GM18507 (cell line): Measurements from ENCODE around the gene RBFOX1.

Source experiments
- DNase-seq: peaks from one replicate; pipeline ENCODE4 v3.0.0; 2011; ENCODE audit warnings: low read depth; ENCODE audit not compliant: insufficient read length; ENCODE audit errors: extremely low spot score
- FAIRE-seq: peaks from 2 replicates; lab custom pipeline; 2011; peaks lifted over from hg19 to GRCh38; lab: Jason Lieb, UNC

Gene RBFOX1

GRCh38 chr16:7332611-7333010, at the start of gene RBFOX1:
Gene RBFOX1 (plus strand): TSS chr16:7332845.
- no peak for FAIRE-seq

GRCh38 chr16:7284780-7285179, 47.9 kb upstream of the RBFOX1 start:
- DNase-seq (no peak), FAIRE-seq (no peak)

More at GRCh38 chr16:7332611-7333010, at the start of gene RBFOX1:
- no peak for DNase-seq

- FAIRE-seq (no peak), DNase-seq (no peak)
Measured at GRCh38 chr16:7285520-7285919, 47.1 kb upstream of the RBFOX1 start.

DNA sequence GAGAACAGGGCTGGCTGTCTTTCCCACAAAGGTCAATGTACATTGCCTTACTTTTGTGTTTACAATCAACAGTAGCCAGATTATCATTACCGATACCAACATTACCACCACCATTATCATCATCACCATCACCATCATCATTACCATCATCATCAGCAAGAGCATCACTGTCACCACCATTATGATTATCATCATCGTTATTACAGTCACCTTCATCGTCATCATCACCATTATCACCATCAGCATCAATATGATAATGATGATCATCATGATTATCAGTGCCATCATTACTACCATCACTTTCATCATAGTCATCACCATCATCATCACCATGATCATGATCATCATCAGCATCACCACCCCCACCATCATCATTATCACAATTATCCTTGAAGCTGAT, 43.3 kb upstream of the RBFOX1 start:
- no peak for DNase-seq
- FAIRE-seq: no peak

DNA sequence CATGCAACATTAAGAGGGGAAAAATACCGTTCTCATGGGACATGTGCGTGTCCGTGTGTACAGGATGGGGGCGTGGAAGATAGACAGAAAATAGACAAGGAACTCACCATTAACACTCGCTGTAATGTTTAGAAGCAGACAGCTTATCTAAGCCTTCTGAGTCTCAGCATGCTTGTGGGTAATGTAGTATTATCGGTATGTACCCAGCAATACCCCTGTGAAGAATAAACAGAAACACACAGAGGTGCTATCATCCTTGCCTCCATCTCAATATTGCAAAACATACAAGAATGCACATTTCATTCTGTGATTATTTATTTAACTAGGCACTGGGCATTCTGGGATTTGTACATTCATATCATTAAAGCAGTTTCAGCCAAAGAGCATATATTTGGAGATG, 42.0 kb upstream of the RBFOX1 start:
- FAIRE-seq (no peak), DNase-seq (no peak)

DNA sequence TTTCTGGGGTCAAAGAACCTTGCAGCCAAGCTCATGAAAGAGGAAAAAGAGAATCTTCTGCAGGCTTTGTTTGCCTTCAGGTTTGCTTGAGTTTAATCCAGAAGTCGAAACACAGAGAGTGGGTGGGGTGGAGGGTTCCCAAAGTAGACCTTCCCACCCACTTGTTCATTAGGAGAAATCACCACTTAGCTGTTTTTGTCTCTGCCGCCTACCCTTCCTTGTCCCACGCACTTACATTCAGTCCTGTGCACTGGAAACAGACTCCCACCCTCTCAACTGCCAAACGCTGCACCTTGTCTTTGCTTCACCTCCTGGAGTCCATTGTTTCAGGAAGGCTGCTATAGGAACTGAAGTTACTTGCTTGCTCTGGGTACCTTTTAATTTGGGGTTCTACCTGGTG, 38.6 kb upstream of the RBFOX1 start:
- DNase-seq (no peak), FAIRE-seq (no peak)

GRCh38 chr16:7303052-7303610, 29.5 kb upstream of the RBFOX1 start:
- DNase-seq: no peak
- FAIRE-seq: no peak

- no peak for DNase-seq
- no peak for FAIRE-seq
Measured at GRCh38 chr16:7303660-7304200, 28.9 kb upstream of the RBFOX1 start.

DNA sequence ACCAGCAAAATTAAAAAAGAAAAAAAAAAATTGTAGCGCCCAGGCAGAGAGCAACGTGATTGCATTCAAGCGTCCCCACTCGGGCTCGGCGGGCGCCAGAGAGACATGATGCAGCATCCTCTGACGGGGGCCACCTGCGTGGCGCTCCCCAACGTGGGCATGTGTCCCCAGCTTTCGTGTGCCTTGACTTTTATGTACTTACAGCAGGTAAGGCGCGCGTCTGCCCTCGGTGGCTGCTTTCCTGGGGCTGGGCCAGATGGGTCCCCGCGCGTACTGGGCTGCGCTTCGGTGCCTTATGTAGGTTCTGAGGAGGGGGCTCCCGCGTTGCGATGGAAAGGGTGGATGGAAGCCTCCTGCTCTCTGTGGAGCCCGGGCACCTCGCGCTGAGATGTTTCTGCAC, 28.4 kb upstream of the RBFOX1 start:
- FAIRE-seq (no peak), DNase-seq (no peak)

GRCh38 chr16:7304958-7305357, 27.7 kb upstream of the RBFOX1 start:
- no peak for DNase-seq

GRCh38 chr16:7313170-7313569, 19.5 kb upstream of the RBFOX1 start:
- FAIRE-seq (no peak), DNase-seq (no peak)

More at GRCh38 chr16:7304958-7305357, 27.7 kb upstream of the RBFOX1 start:
- FAIRE-seq: no peak

- DNase-seq (no peak), FAIRE-seq (no peak)
Measured at GRCh38 chr16:7314163-7314562, 18.5 kb upstream of the RBFOX1 start.

- no peak for FAIRE-seq
- DNase-seq: no peak
Measured at GRCh38 chr16:7315813-7316212, 16.8 kb upstream of the RBFOX1 start.

GRCh38 chr16:7316281-7316888, 16.3 kb upstream of the RBFOX1 start:
- FAIRE-seq: no peak
- no peak for DNase-seq

DNA sequence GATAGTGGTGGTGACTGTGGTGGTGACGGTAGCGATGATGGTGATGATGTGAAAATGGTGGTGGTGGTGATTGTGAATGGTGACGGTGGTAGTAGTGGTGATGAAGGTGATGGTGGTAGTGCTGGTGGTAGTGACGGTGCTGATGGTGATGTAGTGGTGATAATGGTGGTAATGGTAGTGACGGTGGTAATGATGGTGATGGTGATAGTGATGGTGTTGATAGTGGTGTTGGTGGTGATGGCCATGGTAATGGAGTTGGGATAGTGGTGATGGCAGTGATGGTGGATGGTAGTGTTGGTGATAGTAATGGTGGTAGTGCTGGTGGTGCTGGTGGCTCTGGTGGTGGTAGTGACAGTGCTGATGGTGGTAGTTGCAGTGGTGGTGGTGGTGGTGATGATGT, 14.7 kb upstream of the RBFOX1 start:
- FAIRE-seq: no peak
- DNase-seq: no peak

DNA sequence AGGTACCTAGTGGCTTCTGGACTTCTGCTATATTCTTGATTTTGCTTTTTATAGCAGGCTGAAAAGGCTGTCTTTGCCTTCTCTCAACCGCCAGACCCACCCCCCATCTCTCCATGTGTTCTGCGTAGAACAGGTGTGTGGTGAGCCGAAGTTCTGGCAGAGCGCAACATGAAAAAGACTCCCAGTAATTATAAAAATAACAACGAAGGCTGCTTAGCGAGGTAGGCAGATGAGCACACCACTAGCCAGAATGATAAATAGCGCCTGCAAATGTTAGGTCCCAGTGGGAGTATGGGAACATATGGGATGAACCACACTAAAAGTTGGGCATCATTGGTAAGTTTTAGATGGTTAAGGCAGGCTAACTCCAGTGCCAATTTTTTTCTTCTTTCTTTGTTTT, 14.0 kb upstream of the RBFOX1 start:
- no peak for DNase-seq
- FAIRE-seq: no peak

DNA sequence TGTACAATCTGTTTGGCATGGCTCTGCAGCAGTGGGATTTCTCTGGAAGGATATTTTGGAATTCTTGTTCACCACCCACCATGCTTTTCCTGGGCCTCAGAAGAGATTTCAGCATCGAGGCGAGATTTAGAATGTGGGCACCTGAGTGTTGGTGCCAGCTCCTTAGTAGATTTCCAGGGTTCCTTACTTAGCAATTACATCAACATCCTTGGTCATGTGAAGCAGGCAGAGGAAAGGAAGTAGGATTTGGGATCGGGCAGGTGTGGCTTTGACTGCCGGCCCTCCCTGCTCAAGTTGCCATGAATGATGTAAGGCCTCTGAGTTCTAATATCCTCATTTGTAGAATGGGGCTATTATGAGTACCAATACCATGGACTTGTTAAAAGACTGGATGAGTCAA, 13.1 kb upstream of the RBFOX1 start:
- FAIRE-seq (no peak), DNase-seq (no peak)

- DNase-seq (no peak), FAIRE-seq (no peak)
Measured at GRCh38 chr16:7321661-7322060, 11.0 kb upstream of the RBFOX1 start.

- DNase-seq (no peak), FAIRE-seq (no peak)
Measured at GRCh38 chr16:7324321-7324720, 8.3 kb upstream of the RBFOX1 start.

- FAIRE-seq (no peak), DNase-seq (no peak)
Measured at GRCh38 chr16:7325834-7326233, 6.8 kb upstream of the RBFOX1 start.

- FAIRE-seq (no peak), DNase-seq (no peak)
Measured at GRCh38 chr16:7330709-7331108, 1.9 kb upstream of the RBFOX1 start.
